Measurements from ENCODE around the gene ACOT7.

DNA sequence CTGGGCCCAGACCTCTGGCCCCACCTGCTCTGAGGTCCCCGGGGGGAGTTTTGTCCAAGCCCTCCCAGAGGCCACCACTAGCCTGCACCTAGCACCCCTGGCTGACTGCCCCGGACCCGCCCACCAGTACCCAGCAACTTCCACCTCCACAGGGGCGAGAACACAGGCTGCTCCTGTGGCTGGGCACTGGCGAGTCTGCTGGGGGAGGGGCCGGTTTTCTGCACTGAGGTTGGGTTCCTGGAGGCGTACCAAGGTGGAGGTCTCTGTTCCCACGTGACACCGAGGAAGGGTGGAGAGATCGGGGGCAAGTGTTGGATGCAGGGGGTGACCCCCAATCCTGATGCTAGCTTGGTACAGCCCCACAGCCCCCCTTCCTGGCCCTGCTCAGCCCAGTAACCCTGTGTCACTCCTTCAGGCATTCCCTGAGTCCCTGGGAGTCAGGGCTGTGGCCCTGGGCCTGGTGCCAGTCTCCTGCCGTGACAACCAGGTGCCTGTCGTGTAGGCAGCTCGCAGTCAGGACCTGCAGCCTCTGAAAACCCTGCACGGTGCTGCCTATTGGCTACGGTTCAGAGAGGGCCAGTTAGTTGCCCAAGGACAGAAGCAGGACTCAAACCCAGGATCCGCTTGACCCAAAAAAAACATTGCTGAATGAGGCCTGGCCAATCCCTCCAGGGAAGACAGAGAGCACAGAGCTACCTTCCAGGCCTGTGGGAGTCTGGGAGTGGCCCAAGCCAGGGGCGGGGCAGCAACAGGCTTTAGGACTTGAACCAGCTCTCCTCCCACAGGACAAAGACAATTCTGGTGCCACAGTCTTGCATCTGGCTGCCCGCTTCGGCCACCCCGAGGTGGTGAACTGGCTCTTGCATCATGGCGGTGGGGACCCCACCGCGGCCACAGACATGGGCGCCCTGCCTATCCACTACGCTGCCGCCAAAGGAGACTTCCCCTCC, 34.1 kb upstream of the ACOT7 start:
- TF ChIP-seq, protein P1, sequence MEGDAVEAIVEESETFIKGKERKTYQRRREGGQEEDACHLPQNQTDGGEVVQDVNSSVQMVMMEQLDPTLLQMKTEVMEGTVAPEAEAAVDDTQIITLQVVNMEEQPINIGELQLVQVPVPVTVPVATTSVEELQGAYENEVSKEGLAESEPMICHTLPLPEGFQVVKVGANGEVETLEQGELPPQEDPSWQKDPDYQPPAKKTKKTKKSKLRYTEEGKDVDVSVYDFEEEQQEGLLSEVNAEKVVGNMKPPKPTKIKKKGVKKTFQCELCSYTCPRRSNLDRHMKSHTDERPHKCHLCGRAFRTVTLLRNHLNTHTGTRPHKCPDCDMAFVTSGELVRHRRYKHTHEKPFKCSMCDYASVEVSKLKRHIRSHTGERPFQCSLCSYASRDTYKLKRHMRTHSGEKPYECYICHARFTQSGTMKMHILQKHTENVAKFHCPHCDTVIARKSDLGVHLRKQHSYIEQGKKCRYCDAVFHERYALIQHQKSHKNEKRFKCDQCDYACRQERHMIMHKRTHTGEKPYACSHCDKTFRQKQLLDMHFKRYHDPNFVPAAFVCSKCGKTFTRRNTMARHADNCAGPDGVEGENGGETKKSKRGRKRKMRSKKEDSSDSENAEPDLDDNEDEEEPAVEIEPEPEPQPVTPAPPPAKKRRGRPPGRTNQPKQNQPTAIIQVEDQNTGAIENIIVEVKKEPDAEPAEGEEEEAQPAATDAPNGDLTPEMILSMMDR (IDR thresholded peaks at IDR 0.05; ENCODE audit: borderline replicate concordance, extremely low read depth, low read length, poor library complexity, severe bottlenecking), result no peak
- no peak for TF ChIP-seq EZH2 (IDR thresholded peaks at IDR 0.05; ENCODE audit: borderline replicate concordance, low read depth, low read length, severe bottlenecking)
